Testis (tissue), 2 donors: ENCODE measurements around the gene ICOS.

Experiments used
- POLR2A ChIP-seq: fragments of 450-650 bp; IDR thresholded peaks from one replicate; pipeline ENCODE4 v1.6.1; 2017; ENCODE audit warnings: antibody characterized with exemption, mild to moderate bottlenecking, moderate library complexity
- TF ChIP-seq, protein P1 (sequence below), 3 experiments: fragments of 450-650 bp in 2 of 3; fragments of 200-600 bp in 1 of 3; sonication (generic) in 1 of 3; IDR thresholded peaks; one replicate each; pipeline ENCODE4 v1.5.1; 2016 to 2019; ENCODE audit warnings: antibody characterized with exemption in 3 of 3, mild to moderate bottlenecking in 2 of 3, moderate library complexity in 1 of 3

DNA sequence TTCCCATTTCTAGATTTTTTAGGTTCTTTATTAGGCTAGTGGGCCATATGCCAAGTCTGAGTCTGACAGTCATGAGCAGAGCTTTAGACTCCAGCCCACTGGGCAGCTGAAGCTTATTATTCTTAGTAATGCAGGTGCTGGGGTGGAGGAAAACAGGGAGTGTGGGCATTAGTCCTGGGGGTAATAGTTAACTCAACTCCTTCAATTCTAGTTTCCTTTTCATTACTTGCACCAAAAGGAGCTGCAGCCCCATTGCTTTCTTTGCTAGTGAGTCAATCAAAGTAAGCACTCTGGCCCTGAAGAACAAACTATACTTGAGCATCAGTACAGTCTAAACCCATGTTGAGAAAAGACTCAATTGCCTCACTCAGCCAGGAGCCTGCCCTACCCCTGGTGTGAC, 35.5 kb downstream of the ICOS start:
- TF ChIP-seq POLR2A = no peak
- TF ChIP-seq, protein P1, sequence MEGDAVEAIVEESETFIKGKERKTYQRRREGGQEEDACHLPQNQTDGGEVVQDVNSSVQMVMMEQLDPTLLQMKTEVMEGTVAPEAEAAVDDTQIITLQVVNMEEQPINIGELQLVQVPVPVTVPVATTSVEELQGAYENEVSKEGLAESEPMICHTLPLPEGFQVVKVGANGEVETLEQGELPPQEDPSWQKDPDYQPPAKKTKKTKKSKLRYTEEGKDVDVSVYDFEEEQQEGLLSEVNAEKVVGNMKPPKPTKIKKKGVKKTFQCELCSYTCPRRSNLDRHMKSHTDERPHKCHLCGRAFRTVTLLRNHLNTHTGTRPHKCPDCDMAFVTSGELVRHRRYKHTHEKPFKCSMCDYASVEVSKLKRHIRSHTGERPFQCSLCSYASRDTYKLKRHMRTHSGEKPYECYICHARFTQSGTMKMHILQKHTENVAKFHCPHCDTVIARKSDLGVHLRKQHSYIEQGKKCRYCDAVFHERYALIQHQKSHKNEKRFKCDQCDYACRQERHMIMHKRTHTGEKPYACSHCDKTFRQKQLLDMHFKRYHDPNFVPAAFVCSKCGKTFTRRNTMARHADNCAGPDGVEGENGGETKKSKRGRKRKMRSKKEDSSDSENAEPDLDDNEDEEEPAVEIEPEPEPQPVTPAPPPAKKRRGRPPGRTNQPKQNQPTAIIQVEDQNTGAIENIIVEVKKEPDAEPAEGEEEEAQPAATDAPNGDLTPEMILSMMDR (IDR thresholded peaks at IDR 0.05) = no peak
